ENCODE results near the gene SLC16A2.

SLC16A2 gene

DNA sequence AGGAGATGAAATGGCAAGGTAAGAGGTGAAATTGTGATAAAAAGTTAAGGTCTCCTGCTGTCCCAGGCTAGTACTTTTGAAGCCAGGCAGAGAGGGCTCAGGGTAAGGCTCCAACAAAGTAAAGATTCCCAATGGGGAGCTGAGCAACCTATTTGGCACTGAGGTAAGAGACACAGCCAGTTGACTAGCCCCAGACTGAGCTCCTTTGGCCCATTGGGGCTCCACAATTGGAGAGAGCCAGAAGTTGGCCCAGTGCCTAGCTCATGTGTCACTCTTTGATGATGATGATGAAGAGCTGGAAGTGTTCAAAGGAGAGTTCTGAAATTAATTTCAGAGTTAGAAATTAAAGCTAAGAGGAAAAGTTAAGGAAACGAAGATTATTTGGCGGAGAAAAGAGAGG lies 98.6 kb downstream of the SLC16A2 start:
- Histone ChIP-seq H3K9me3 (ENCODE audit: severe bottlenecking) (no peaks in the 10 kb centered on the region), H3K27ac (no peak overlapping the region), H3K27me3 (ENCODE audit: insufficient read depth, low read depth, severe bottlenecking) (peaks cover 2% of the 10 kb centered on the region), H3K4me3 (ENCODE audit: low read depth, low read length) (no peak overlapping the region), H3K36me3 (no peaks in the 10 kb centered on the region)
- no peak for TF ChIP-seq CTCF (IDR thresholded peaks at IDR 0.05; ENCODE audit: low read depth, low read length)
- DNase-seq = no peak

DNA sequence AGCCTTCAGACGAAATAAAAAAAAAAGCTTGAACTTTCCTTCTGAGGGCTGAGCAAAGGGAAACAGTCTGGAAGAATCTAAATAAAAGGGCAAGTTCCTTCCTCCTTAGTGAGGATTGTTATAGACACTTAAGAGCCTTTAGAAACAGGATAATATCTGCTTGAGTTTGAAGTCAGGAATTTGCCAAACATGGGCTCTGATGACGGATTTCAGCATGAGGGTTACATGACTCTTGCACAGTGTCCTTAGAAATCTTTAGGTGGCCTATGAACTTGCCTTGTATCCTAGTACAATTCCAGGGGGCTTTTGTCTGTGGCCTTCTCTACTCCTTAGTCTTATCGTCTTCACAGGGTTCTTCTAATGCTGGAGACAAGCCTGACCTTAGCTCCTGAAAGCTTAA lies 99.0 kb downstream of the SLC16A2 start:
- Histone ChIP-seq H3K27ac (no peak overlapping the region), H3K9me3 (ENCODE audit: severe bottlenecking) (no peaks in the 10 kb centered on the region), H3K36me3 (no peaks in the 10 kb centered on the region), H3K4me3 (ENCODE audit: low read depth, low read length) (no peak overlapping the region), H3K27me3 (ENCODE audit: insufficient read depth, low read depth, severe bottlenecking) (peaks cover 2% of the 10 kb centered on the region)
- no peak for TF ChIP-seq CTCF (IDR thresholded peaks at IDR 0.05; ENCODE audit: low read depth, low read length)
- no peak for DNase-seq

- no peak overlapping the region for H3K4me3 ChIP-seq (ENCODE audit: low read depth, low read length)
- no peaks in the 10 kb centered on the region for H3K36me3 ChIP-seq
- no peaks in the 10 kb centered on the region for H3K9me3 ChIP-seq (ENCODE audit: severe bottlenecking)
- no peak for DNase-seq
- H3K27me3 ChIP-seq (ENCODE audit: insufficient read depth, low read depth, severe bottlenecking) = peaks cover 2% of the 10 kb centered on the region
- no peak for TF ChIP-seq CTCF (IDR thresholded peaks at IDR 0.05; ENCODE audit: low read depth, low read length)
- H3K27ac ChIP-seq = no peak overlapping the region
Observed at GRCh38 chrX:74520896-74521295, 99.6 kb downstream of the SLC16A2 start.

- Histone ChIP-seq H3K36me3 (no peaks in the 10 kb centered on the region), H3K9me3 (ENCODE audit: severe bottlenecking) (no peaks in the 10 kb centered on the region), H3K27me3 (ENCODE audit: insufficient read depth, low read depth, severe bottlenecking) (peaks cover 2% of the 10 kb centered on the region), H3K4me3 (ENCODE audit: low read depth, low read length) (no peak overlapping the region), H3K27ac (no peak overlapping the region)
- no peak for DNase-seq
- TF ChIP-seq CTCF (IDR thresholded peaks at IDR 0.05; ENCODE audit: low read depth, low read length) = no peak
Observed at GRCh38 chrX:74521961-74522751, 100.9 kb downstream of the SLC16A2 start.

DNA sequence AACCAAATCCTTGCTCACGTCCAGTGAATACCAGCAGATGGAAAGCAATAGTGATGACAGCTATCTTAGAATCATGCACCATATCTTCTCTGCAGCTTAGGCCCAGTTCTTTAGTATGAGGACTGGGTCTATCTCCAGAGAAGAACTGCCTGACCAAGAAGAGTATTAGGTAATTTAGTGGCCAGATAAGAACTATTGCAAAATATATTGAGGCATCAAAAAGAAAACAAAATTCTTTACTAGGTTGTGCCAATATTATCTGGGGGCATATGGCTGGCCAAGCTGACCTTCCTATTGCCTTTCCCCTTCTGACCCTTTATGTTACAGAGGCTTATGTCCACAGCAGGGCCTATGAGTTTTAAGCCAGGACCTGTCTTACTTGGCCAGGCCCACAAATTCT lies 101.9 kb downstream of the SLC16A2 start:
- Histone ChIP-seq H3K36me3 (no peaks in the 10 kb centered on the region), H3K4me3 (ENCODE audit: low read depth, low read length) (no peak overlapping the region), H3K27ac (no peak overlapping the region), H3K27me3 (ENCODE audit: insufficient read depth, low read depth, severe bottlenecking) (peaks cover 2% of the 10 kb centered on the region), H3K9me3 (ENCODE audit: severe bottlenecking) (no peaks in the 10 kb centered on the region)
- TF ChIP-seq CTCF (IDR thresholded peaks at IDR 0.05; ENCODE audit: low read depth, low read length) = no peak
- DNase-seq = no peak

All from WERI-Rb-1 (cell line).